GM12878 (cell line): ENCODE measurements around the gene NPLOC4. TPM values are rescaled to one million over a fixed set of nuclear protein-coding genes. Genes with fewer than 3 reads are reported as not detected.

ENCODE experiments used
- ATAC-seq: fragments of 200-7000 bp; cut with Tn5 transposase; 3 replicates; pipeline ENCODE4 v1.9.1; 2020; ENCODE audit warnings: mild to moderate bottlenecking, moderate library complexity
- BruUV-seq: library from RNA; stranded (reverse); fragments of 400-500 nt; replicated peaks from 2 replicates; lab custom pipeline; 2021; lab: Mats Ljungman, UMichigan
- CTCF ChIA-PET: fragments of 300-600 bp; sonication (Branson Sonifier 250); formaldehyde crosslinking; extraction: SDS; loops from one replicate; lab custom pipeline; 2021; ENCODE audit warnings: inconsistent platforms; lab: Yijun Ruan, JAX
- POLR2A ChIA-PET: fragments of 350-600 bp; formaldehyde crosslinking; extraction: SDS; loops from one replicate; lab custom pipeline; 2021; ENCODE audit warnings: inconsistent platforms; lab: Charles Lee
- RAD21 ChIA-PET: fragments of 300-600 bp; sonication (Branson Sonifier 250); formaldehyde crosslinking; loops from one replicate; lab custom pipeline; 2023; ENCODE audit warnings: antibody characterized with exemption; ENCODE audit not compliant: unreplicated experiment; lab: Charles Lee
- SMC1A ChIA-PET: fragments of 300-600 bp; sonication (Branson Sonifier 250); formaldehyde crosslinking; loops from one replicate; lab custom pipeline; 2023; ENCODE audit not compliant: unreplicated experiment, uncharacterized antibody; lab: Charles Lee
- DNase-seq: peaks from one replicate; pipeline ENCODE4 v3.0.0-alpha.2; 2011; ENCODE audit warnings: low read depth, low spot score
- FAIRE-seq: peaks from 3 replicates; lab custom pipeline; 2011; peaks lifted over from hg19 to GRCh38; lab: Jason Lieb, UNC
- H2AFZ ChIP-seq: 2 replicates; pipeline ENCODE4 v1.6.0; 2011; ENCODE audit warnings: low read depth, low read length, control low read depth; ENCODE audit not compliant: control insufficient read depth
- H3K27ac ChIP-seq: 2 replicates; pipeline ENCODE4 v1.5.1; 2011; ENCODE audit warnings: control low read depth; ENCODE audit not compliant: control insufficient read depth, insufficient read depth
- H3K27me3 ChIP-seq, 2 experiments: replicated peaks in 1 of 2; 2 replicates each; pipeline versions ENCODE4 v1.6.0 to v1.6.1; 2011; ENCODE audit warnings: low read length in 1 of 2; ENCODE audit not compliant: control insufficient read depth in 2 of 2, insufficient read depth in 2 of 2
- H3K36me3 ChIP-seq, 2 experiments: 2 replicates each; pipeline ENCODE4 v1.5.1; 2011; ENCODE audit warnings: low read length in 1 of 2; ENCODE audit not compliant: control insufficient read depth in 2 of 2, insufficient read depth in 2 of 2
- H3K4me1 ChIP-seq: 2 replicates; pipeline ENCODE4 v1.6.1; 2011; ENCODE audit warnings: mild to moderate bottlenecking, low read length, moderate library complexity, mixed read lengths; ENCODE audit not compliant: control insufficient read depth, insufficient read depth
- H3K4me2 ChIP-seq: 2 replicates; pipeline ENCODE4 v1.6.0; 2011; ENCODE audit warnings: control low read depth; ENCODE audit not compliant: control insufficient read depth, insufficient read depth
- H3K4me3 ChIP-seq: fragments of 200-600 bp; sonication (generic); 2 replicates; pipeline ENCODE4 v1.5.1; 2016
- H3K79me2 ChIP-seq: 2 replicates; pipeline ENCODE4 v1.6.0; 2011; ENCODE audit warnings: low read length; ENCODE audit not compliant: control insufficient read depth, insufficient read depth
- H3K9ac ChIP-seq: 2 replicates; pipeline ENCODE4 v1.8.0; 2011; ENCODE audit warnings: low read length, control low read depth, mixed read lengths; ENCODE audit not compliant: control insufficient read depth, insufficient read depth
- H3K9me3 ChIP-seq: replicated peaks from 3 replicates; pipeline ENCODE4 v1.5.1; 2011; ENCODE audit warnings: mild to moderate bottlenecking, low read length; ENCODE audit not compliant: control insufficient read depth, insufficient read depth
- H4K20me1 ChIP-seq: 2 replicates; pipeline ENCODE4 v1.6.0; 2011; ENCODE audit not compliant: control insufficient read depth, insufficient read depth
- ATF7 ChIP-seq: fragments of 450-650 bp; IDR thresholded peaks from 2 replicates; pipeline ENCODE4 v1.6.1; 2016; ENCODE audit warnings: low read depth, mild to moderate bottlenecking
- E2F8 ChIP-seq: fragments of 450-650 bp; IDR thresholded peaks from 2 replicates; pipeline ENCODE4 v1.6.1; 2018; ENCODE audit warnings: mild to moderate bottlenecking, low read depth, moderate library complexity; ENCODE audit not compliant: partially characterized antibody
- MTA2 ChIP-seq: fragments of 450-650 bp; IDR thresholded peaks from 2 replicates; pipeline ENCODE4 v1.6.1; 2016; ENCODE audit warnings: low read depth, mild to moderate bottlenecking, moderate library complexity
- MYB ChIP-seq: fragments of 150-350 bp; IDR thresholded peaks from 2 replicates; pipeline ENCODE4 v1.6.1; 2014; ENCODE audit warnings: mild to moderate bottlenecking, low read depth, low read length, borderline replicate concordance
- SMARCA5 ChIP-seq: fragments of 450-650 bp; IDR thresholded peaks from 2 replicates; pipeline ENCODE4 v1.6.1; 2017; ENCODE audit warnings: mild to moderate bottlenecking
- YBX1 ChIP-seq: fragments of 450-650 bp; IDR thresholded peaks from 2 replicates; pipeline ENCODE4 v1.6.1; 2016; ENCODE audit warnings: antibody characterized with exemption
- WGBS: methylation state at CpG from one replicate; pipeline ENCODE4 v1.1.6; 2016; ENCODE audit warnings: low lambda C conversion rate; ENCODE audit not compliant: insufficient replicate concordance, insufficient coverage; ENCODE audit errors: missing lambda C conversion rate; 5-methylcytosine and 5-hydroxymethylcytosine counted together
- in situ Hi-C: fragments of 300-500 bp; cut with MboI; formaldehyde crosslinking; loops from 9 replicates; pipeline ENCODE4 v1.14.3; 2018; ENCODE audit warnings: mixed read lengths
- intact Hi-C: fragments of 100-400 bp; cut with micrococcal nuclease; formaldehyde crosslinking; loops from one replicate; pipeline ENCODE4 v1.14.2; 2022; ENCODE audit not compliant: unreplicated experiment
- polyA plus RNA-seq, 11 experiments: library from polyadenylated mRNA; depleted of rRNA in 4 of 11; unstranded in 6 of 11; stranded (reverse) in 5 of 11; fragments of >200 nt; fragmentation: Nextera tagmentation in 4 of 11; fragmentation: Illumina TruSeq in 1 of 11; extraction: Ambion mirVana in 4 of 11; extraction: Trizol in 1 of 11; gene quantifications; 1 replicate in 1 of 11; 2 replicates in 10 of 11; pipeline versions ENCODE4 v1.2.1 to v1.2.3, GENCODE V29; 2011 to 2016; ENCODE audit warnings: inconsistent platforms in 2 of 11, missing spikeins in 2 of 11, low read depth in 1 of 11
- total RNA-seq, 4 experiments: library from RNA; depleted of rRNA in 3 of 4; stranded (reverse); fragments of >200 nt in 3 of 4; fragmentation: Illumina TruSeq in 1 of 4; extraction: Trizol in 1 of 4; gene quantifications; 2 replicates each; pipeline versions ENCODE4 v1.2.1 to v1.2.3, GENCODE V29; 2013 to 2021

Gene NPLOC4
- total and polyA plus RNA-seq, 10 of the 15 experiments (the other 5 are each of a cell fraction or from before 2014, with no cell fraction given), result 1.5 to 83.7 (median 45.8) TPM

- no peak for TF ChIP-seq E2F8
- no peak for TF ChIP-seq ATF7
- TF ChIP-seq, all 136 proteins: peak for 0
Observed at GRCh38 chr17:81549031-81549557, 87.8 kb downstream of the NPLOC4 start (continued).

GRCh38 chr17:81547614-81547982 lies 89.3 kb downstream of the NPLOC4 start:
- SMC1A ChIA-PET, result no interaction called here
- Histone ChIP-seq H3K27me3 (no peaks in the 10 kb centered on the region), H3K27ac (no peak overlapping the region), H4K20me1 (no peaks in the 10 kb centered on the region), H3K4me1 (peaks cover 4% of the 10 kb centered on the region; the same call in 1 of the 2 replicates), H2AFZ (no peak overlapping the region), H3K36me3 (peaks cover 14 to 36% of the 10 kb centered on the region in 2 experiments; a peak in 3 of 4 replicates), H3K9me3 (no peaks in the 10 kb centered on the region), H3K4me2 (no peak overlapping the region), H3K4me3 (no peak overlapping the region), H3K9ac (no peak overlapping the region), H3K79me2 (peaks cover 24% of the 10 kb centered on the region)
- POLR2A ChIA-PET, result no interaction called here
- intact Hi-C loops (no loop called here), in situ Hi-C loops (no loop called here)
- CTCF ChIA-PET, result no interaction called here
- DNase-seq, result no peak
- ATAC-seq, result no peak
- no TSS peak for BruUV-seq
- RAD21 ChIA-PET, result no interaction called here
- WGBS, result 85% methylated on average over 14 of the region's 14 CpGs
- FAIRE-seq, result no peak
- TF ChIP-seq MYB (no peak), MTA2 (no peak), SMARCA5 (no peak), YBX1 (no peak)
